Testis (tissue), 2 donors: Measurements from ENCODE around the gene UVSSA.

ENCODE experiments used
- POLR2A ChIP-seq: fragments of 450-650 bp; IDR thresholded peaks from one replicate; pipeline ENCODE4 v1.6.1; 2017; ENCODE audit warnings: antibody characterized with exemption, mild to moderate bottlenecking, moderate library complexity
- TF ChIP-seq, protein P1 (sequence below), 3 experiments: fragments of 450-650 bp in 2 of 3; fragments of 200-600 bp in 1 of 3; sonication (generic) in 1 of 3; IDR thresholded peaks; one replicate each; pipeline ENCODE4 v1.5.1; 2016 to 2019; ENCODE audit warnings: antibody characterized with exemption in 3 of 3, mild to moderate bottlenecking in 2 of 3, moderate library complexity in 1 of 3

DNA sequence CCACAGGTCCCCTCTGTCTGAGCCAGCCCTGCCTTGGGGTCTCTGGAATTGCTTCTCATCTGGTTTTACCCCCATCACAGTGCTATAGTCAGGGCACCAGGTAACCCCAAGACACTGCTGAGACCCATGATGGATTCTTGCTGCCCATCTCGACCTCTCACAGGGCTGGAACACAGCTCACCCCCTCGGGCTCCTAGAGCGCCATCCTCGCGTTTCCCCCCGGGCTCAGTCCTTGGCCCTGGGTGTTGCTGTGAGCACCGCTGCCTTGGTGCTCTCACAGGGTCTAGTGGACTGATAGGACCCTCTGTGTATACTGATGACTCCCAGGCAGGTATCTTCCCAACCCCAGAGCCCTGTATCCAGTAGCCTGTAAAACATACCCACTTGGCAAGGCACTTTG, 48.5 kb upstream of the UVSSA start:
- TF ChIP-seq, protein P1, sequence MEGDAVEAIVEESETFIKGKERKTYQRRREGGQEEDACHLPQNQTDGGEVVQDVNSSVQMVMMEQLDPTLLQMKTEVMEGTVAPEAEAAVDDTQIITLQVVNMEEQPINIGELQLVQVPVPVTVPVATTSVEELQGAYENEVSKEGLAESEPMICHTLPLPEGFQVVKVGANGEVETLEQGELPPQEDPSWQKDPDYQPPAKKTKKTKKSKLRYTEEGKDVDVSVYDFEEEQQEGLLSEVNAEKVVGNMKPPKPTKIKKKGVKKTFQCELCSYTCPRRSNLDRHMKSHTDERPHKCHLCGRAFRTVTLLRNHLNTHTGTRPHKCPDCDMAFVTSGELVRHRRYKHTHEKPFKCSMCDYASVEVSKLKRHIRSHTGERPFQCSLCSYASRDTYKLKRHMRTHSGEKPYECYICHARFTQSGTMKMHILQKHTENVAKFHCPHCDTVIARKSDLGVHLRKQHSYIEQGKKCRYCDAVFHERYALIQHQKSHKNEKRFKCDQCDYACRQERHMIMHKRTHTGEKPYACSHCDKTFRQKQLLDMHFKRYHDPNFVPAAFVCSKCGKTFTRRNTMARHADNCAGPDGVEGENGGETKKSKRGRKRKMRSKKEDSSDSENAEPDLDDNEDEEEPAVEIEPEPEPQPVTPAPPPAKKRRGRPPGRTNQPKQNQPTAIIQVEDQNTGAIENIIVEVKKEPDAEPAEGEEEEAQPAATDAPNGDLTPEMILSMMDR (IDR thresholded peaks at IDR 0.05) = no peak
- TF ChIP-seq POLR2A = no peak
